ENCODE measurements around the gene EPHA5. TPM values are rescaled to one million over a fixed set of nuclear protein-coding genes. Genes with fewer than 3 reads are reported as not detected.

The EPHA5 gene
- total RNA-seq, 1 donor from 2014 or later, result under 0.01 TPM

DNA sequence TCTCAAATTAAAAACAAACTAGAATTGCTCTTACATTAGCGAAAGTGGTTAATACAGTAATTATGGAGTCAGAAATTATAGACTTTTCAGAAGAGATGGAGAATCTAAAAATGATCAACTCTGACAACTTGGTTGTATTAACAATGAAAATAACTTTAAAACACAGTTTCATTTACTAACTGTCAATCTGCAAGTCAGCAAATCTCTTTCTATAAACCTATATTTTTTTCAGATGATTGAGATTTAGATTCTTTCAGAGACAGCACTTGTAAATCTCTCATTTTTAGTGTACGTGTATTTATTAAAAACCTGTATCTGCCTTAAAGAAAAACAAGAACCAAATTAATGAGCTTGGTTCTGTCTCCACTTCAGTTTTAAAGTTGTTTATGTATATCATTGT is 311.4 kb downstream of the EPHA5 start:
- TF ChIP-seq, protein P1, sequence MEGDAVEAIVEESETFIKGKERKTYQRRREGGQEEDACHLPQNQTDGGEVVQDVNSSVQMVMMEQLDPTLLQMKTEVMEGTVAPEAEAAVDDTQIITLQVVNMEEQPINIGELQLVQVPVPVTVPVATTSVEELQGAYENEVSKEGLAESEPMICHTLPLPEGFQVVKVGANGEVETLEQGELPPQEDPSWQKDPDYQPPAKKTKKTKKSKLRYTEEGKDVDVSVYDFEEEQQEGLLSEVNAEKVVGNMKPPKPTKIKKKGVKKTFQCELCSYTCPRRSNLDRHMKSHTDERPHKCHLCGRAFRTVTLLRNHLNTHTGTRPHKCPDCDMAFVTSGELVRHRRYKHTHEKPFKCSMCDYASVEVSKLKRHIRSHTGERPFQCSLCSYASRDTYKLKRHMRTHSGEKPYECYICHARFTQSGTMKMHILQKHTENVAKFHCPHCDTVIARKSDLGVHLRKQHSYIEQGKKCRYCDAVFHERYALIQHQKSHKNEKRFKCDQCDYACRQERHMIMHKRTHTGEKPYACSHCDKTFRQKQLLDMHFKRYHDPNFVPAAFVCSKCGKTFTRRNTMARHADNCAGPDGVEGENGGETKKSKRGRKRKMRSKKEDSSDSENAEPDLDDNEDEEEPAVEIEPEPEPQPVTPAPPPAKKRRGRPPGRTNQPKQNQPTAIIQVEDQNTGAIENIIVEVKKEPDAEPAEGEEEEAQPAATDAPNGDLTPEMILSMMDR (IDR thresholded peaks at IDR 0.05; ENCODE audit: insufficient read depth, low read length, severe bottlenecking), result no peak
- FAIRE-seq, result no peak

DNA sequence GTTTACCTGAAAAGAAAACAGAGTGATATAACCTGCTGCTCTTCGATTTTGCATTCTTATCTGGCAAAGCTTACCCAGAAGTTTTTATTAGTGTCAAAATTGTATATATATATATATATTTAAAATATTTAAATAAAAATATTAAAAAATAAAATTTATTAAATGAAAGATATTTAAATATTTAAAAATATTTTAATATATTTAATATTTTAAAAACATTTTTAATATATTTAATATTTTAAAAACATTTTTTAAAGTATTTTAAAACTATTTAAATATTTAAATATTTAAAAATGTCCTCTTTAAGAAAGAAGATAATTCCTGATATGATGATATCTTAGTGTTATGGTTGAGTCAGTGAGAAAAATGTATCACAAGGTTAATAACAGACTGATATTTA is 317.2 kb downstream of the EPHA5 start:
- no peak overlapping the region for H3K4me3 ChIP-seq (ENCODE audit: low read depth, low read length)
- no peaks in the 10 kb centered on the region for H3K36me3 ChIP-seq (ENCODE audit: control insufficient read depth, insufficient read depth, low read length)
- no peak for DNase-seq (ENCODE audit: low read depth)
- TF ChIP-seq, protein P1 (IDR thresholded peaks at IDR 0.05; ENCODE audit: insufficient read depth, low read length, severe bottlenecking), result no peak
- no peaks in the 10 kb centered on the region for H3K27me3 ChIP-seq (ENCODE audit: control insufficient read depth, insufficient read depth, low read length)
- FAIRE-seq, result no peak

More for the DNA sequence above, 311.4 kb downstream of the EPHA5 start:
- H3K27me3 ChIP-seq (ENCODE audit: control insufficient read depth, insufficient read depth, low read length), result no peaks in the 10 kb centered on the region
- no peak for DNase-seq (ENCODE audit: low read depth)
- H3K36me3 ChIP-seq (ENCODE audit: control insufficient read depth, insufficient read depth, low read length), result no peaks in the 10 kb centered on the region
- H3K4me3 ChIP-seq (ENCODE audit: low read depth, low read length), result no peak overlapping the region

DNA sequence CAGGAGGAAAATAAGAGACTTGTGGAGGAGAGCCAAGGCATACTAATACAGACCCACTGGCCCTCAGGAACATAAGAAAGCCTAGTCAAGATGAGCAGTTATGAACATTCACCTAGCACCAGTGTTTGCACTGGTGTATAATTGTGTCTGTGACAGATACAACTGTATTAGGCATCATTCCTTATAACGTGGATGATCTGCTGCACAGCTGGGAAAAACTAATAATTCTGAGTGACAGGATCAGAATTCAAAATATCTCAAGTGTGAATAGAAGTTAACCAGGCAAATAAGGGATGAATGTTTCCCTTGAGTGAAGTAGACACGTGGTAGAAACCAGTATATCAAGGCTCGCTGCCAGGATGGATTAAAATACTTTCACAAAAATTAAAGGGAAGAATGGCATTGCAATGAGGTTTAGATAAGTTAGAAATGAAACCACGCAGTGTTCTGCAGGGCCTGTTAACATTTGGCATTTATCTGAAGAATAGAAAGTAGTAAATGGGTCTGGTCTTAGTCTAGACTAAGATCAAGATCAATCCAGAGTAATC is 325.9 kb downstream of the EPHA5 start:
- H3K4me3 ChIP-seq (ENCODE audit: low read depth, low read length), result no peak overlapping the region
- H3K27me3 ChIP-seq (ENCODE audit: control insufficient read depth, insufficient read depth, low read length), result no peaks in the 10 kb centered on the region
- no peak for FAIRE-seq
- H3K36me3 ChIP-seq (ENCODE audit: control insufficient read depth, insufficient read depth, low read length), result no peaks in the 10 kb centered on the region
- TF ChIP-seq, protein P1 (IDR thresholded peaks at IDR 0.05; ENCODE audit: insufficient read depth, low read length, severe bottlenecking), result no peak
- DNase-seq (ENCODE audit: low read depth), result peak; percentile 4

DNA sequence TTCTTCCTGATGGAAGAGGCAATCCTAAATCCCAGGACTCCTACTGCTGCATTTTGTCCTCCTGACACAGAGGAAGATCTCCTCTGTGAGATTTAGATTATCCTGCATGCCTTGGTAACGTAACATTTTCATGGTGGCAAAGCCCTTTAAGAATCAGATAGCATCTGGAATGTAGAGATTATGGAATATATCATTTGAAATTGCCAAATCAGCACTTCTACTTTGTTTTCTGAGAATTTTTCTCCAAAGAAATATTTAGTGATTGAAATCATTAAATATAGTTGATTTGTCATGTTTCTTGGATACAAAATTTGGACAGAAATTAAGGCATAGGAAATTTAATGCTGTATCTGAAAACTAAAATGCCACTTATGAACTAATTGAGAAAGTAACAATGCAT is 326.9 kb downstream of the EPHA5 start:
- TF ChIP-seq, protein P1 (IDR thresholded peaks at IDR 0.05; ENCODE audit: insufficient read depth, low read length, severe bottlenecking), result no peak
- H3K4me3 ChIP-seq (ENCODE audit: low read depth, low read length), result no peak overlapping the region
- FAIRE-seq (no peak), DNase-seq (ENCODE audit: low read depth) (no peak)
- no peaks in the 10 kb centered on the region for H3K27me3 ChIP-seq (ENCODE audit: control insufficient read depth, insufficient read depth, low read length)
- no peaks in the 10 kb centered on the region for H3K36me3 ChIP-seq (ENCODE audit: control insufficient read depth, insufficient read depth, low read length)

- TF ChIP-seq, protein P1 (IDR thresholded peaks at IDR 0.05; ENCODE audit: insufficient read depth, low read length, severe bottlenecking), result no peak
- DNase-seq (ENCODE audit: low read depth) (no peak), FAIRE-seq (no peak)
- H3K36me3 ChIP-seq (ENCODE audit: control insufficient read depth, insufficient read depth, low read length), result no peaks in the 10 kb centered on the region
- H3K4me3 ChIP-seq (ENCODE audit: low read depth, low read length), result no peak overlapping the region
- no peaks in the 10 kb centered on the region for H3K27me3 ChIP-seq (ENCODE audit: control insufficient read depth, insufficient read depth, low read length)
Measured at GRCh38 chr4:65341557-65341956, 328.7 kb downstream of the EPHA5 start.
